NCI-H69 (cell line): ENCODE data around the gene CFAP90.

Source experiments
- DNase-seq: peaks from one replicate; lab custom pipeline; 2025; lab: John Stamatoyannopoulos, UW

The CFAP90 gene, protein sequence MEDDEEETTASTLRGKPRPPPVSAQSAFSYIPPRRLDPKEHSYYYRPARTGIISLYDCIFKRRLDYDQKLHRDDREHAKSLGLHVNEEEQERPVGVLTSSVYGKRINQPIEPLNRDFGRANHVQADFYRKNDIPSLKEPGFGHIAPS

DNA sequence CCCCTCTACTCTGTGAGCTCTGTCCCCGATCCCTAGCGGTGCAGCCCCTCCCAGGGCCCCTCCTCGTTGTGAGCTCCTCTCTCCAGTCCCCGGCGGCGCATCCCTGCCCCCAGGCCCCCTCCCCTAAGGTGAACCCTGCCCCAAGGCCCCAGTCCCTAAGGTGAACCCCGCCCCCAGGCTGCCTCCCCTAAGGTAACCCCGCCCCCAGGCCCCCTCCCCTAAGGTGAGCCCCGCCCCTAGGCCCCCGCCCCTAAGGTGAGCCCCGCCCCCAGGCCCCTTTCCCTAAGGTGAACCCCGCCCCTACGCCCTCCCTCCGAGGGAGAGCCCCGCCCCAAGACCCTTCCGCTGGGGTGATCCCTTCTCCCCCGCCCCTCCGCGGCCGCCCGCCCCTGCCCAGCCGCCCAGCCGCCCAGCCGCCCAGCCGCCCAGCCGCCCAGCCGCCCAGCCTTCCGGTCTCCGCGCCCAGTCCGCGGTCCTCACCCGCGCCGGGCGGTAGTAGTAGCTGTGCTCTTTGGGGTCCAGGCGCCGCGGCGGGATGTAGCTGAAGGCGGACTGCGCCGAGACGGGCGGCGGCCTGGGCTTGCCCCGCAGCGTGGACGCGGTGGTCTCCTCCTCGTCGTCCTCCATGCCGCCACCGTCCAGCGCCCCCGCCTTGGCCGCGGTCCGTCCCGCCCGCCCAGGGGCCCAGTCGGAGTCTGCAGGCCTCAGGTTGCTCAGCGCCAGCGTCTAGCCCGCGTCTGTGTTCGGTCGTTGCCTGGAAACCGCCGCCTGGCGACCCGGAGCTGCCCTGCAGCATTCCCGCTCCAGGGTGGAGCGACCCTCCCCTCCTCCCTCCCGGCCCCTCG lies at the start of gene CFAP90:
Gene CFAP90, minus strand, starts transcription at position 739 of the 845 bp plus-strand sequence. Its CDS starts 112 bp downstream, at position 627.
- DNase-seq: peak; percentile 85

DNA sequence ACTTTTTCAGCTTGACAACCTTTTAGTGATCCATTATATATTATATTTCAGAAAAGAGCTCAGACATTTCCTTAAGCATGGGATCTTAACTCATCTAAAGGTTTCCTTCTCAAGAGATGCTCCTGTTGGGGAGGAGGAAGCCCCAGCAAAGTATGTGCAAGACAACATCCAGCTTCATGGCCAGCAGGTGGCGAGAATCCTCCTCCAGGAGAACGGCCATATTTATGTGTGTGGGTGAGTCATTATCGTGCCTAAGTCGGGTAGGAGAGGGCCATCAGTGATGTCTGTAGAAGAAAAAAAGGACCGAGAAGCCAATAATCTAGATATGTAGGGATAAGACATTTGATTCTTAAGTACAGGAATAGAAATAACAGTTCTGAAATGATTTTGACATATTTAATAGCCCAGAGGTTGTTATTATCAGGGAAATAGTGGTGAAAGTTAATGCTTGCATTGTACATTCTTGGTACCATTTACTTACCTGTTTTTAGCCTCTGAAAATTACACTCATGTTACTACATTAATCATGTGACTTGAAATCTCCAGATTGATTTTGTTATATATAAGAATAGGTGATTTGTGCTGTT lies 46.2 kb upstream of the CFAP90 start:
- no peak for DNase-seq

DNA sequence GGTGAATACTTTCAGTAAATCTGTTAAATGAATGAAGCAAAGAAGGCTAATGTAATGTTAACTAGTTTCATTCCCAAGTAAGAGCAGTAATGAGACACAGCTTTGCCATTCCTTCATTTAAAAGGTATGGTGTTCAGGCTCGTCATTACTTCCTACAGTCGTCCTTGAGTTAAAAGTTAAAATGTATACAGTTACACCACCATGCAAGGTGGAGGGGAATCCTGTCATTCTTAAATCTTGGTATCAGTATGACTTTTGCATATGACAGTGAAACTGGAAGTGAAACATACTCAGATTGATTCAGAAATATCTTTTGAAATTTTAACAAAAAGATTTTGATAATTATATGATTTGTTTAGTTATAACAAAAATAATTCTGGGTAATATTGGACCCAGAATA lies 43.9 kb upstream of the CFAP90 start:
- no peak for DNase-seq

DNA sequence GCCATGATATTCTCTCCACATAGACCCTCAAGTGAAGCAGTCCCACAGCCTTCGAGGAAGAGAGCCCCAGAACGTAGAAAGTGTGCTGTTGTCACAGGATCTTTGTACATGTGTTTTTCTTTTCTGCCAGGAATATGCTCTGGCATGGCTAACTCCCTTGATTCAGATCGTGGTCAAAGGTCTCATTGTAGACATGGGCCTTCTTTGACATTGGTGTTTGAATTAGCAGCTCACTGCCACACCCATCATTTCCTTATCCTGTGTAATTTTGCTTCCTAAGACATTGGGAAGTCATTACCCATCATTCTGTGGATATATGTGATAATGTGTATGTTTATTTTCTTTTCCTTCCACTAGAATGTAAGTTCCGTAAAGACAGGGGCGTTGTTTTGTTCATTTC lies 43.5 kb upstream of the CFAP90 start:
- DNase-seq: no peak

DNA sequence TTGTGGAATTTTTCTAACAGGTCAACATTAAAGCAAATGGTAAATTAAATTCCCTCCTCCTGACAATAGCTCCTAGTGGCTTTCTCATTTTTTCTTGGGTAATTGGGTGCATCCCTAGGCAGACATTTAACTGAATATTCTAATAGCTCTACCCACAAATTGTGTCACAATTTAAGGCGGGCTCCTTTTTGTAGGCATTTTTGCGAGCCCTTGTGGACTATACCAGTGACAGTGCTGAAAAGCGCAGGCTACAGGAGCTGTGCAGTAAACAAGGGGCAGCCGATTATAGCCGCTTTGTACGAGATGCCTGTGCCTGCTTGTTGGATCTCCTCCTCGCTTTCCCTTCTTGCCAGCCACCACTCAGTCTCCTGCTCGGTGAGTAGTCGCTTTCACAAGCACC lies 38.0 kb upstream of the CFAP90 start:
- DNase-seq: no peak

DNA sequence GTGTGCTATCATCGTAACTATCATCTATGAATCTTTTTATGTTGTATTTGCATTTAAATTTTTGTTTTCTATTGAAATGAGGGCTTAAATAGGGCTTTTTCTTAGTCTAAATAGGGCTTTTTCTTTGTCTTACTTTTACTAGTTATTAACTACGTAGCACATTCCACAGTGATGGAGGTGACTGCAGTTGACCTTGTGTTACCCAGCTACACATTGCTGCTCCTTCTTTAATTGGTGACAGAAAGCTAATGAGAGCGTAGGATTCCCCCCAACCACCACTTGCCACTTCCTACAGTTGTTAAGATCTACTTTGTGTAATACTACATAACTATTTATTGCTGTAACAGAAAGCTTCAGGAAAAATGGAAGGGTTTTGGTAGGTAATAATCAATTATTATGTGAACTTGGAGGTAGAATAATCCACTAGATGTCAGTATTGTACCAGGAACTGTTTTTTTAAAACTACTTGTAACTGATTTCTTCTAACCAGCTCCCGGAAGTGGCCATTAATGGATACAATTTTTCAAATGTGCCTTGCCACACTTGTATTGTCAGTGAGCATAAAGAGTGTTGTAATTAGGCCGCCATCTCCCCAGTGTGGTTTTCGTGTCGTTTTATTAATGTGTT lies 36.0 kb upstream of the CFAP90 start:
- peak; percentile 41 for DNase-seq

DNA sequence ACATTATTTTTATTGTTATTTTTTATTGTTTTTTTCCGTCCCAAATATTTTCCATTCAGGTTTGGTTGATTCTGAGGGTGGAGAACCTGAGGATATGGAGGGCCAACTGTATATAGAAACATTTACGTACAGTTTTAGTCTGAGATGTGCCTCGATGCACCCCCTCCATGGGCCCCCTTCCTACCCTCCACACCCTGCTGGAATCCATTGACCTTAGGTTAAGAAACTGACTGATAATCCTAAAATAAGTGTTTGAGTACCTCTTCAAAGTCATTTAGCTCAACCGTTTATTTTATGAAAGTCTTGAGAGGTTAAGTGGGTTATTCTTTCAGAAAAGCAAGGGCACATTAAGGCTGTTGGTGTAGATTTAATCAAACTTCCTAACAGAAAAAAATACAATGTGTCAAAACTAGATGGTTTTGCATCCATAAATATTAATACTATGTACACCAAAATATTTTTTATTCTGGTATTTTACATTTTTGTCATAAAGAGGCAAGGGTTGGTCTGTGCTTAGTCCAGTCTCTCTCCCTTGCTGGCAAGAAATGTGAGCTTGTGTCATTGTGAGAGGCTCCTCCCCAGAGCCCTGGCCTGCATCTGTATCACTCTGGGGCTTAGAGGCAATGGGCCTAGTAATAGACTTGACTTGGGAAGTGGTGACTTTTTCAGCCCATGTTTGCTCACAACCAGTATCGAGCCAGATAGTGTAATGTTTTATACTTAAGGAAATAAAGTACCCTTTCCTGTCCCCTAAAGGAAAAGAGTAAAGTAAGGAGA lies 33.7 kb upstream of the CFAP90 start:
- no peak for DNase-seq

DNA sequence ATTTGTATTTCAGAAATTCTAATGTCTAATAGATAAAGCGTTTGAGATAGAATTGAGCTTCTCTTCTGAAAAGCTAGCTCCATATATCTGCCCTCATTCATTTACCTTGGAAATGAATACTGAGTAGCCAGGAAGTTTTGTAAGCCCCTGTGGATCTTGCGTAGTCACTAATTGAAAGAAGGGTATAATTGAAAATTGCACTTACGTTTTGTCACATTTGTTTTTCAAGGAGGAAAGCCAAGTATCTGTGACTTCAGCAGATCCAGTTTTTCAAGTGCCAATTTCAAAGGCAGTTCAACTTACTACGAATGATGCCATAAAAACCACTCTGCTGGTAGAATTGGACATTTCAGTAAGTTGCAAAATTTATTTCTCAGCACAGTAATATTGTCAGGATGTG lies 32.0 kb upstream of the CFAP90 start:
- DNase-seq: no peak

DNA sequence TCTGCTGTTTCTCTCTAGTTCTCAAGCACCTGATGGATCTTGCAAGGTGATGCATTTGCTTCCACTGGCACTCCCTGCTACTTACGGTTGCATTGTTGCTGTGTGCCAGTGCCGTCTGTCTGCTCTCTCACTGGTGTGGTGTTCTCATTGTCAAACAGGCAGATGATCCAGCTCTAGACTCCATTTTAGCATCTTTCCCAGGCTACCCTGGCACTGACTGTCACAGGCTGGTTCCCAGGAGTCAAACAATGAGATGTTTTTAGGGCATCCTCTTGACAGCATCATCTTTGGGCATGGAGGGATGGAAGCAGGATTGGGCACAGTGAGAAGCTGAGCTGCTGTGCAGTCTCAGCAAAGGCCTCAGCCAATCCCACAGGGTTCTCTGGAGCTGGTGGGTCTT lies 30.9 kb upstream of the CFAP90 start:
- DNase-seq: no peak

DNA sequence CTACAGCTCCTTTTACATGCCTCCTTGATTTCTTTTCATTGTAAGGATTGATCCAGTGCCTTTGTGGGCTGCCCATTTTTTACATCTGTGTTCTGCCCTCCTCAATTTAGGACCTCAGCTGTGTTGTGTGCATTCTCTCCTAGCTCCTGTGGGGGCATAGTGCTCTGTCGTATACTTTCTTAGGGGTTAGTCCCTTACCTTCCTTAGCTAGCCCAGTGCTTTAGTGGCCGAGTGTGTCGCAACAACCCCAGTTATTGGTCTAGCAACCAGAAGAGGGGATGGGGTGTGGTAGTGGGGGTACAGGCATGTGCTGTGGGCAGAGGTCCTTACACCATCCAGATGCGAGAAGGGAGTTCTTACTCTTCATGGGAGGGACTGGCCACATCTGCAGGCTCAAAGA lies 30.2 kb upstream of the CFAP90 start:
- DNase-seq: no peak

DNA sequence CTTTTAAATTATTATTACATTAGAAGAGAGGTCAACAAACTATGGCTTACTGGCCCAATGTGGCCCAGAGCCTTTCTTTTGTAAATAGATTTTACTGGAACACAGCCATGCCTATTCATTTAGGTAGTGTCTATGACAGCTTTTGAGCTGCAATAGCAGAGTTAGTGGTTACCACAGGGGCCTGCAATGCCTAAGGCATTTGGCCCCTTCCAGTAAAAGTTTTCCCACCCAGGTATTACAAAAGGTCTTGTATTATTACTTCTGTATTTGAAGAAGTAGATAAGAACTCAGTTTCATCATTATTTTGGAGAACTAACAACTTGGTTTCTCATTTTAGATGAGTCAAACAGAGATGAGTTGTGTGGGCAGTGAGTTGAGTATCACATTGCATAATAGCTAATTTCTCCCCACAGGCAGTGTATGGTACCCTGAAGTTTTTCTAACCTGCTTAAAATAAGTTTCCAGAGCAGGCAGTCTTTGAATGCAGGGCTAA lies 27.5 kb upstream of the CFAP90 start:
- DNase-seq: no peak

DNA sequence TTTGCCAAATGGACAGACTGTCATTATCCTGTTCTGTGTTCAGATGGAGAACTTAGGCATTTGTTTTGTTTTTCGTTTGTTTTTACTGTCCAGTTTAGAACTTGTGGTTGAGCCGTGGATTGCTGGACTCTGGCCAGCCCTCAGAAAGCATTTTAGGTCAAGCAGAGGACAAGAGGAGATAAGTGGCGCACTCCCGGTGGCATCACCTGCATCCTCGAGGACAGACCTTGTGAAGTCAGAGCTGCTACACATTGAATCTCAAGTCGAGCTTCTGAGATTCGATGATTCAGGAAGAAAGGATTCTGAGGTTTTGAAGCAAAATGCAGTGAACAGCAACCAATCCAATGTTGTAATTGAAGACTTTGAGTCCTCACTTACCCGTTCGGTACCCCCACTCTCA lies 26.9 kb upstream of the CFAP90 start:
- no peak for DNase-seq

DNA sequence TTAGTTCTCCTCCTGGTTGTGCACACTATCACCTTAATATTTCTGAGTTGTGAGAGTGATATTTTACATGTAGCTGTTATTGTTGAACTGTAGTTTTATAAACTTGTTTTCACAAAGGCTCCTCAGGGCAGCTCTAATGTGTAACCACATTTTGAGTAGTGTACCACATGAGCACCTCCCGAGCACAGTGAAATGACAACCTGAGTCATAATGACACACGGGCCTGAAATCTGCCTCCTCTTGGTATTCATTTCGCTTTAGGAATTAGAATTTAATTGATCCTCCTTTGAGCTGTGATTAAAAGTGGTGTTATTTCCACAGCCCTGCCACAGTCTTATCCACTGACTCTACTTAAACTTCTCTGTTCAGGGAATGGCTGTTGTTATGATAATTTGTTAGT lies 25.9 kb upstream of the CFAP90 start:
- no peak for DNase-seq

DNA sequence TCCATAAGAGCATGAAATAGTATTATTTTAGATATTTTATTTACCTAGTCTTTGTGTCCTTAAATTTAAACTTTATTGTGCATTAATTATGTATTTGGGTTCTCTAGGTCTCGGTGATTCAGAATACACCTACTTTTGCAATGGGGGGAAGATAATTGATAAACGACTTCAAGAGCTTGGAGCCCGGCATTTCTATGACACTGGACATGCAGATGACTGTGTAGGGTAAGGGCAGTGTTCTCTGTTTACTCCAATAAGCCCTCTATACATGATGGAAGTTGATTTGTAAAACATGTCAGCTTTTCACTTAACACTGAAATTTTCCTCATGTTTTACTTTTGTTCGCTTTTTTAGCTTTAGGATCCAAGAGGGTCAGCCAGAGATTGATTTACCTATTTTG lies 24.2 kb upstream of the CFAP90 start:
- no peak for DNase-seq

DNA sequence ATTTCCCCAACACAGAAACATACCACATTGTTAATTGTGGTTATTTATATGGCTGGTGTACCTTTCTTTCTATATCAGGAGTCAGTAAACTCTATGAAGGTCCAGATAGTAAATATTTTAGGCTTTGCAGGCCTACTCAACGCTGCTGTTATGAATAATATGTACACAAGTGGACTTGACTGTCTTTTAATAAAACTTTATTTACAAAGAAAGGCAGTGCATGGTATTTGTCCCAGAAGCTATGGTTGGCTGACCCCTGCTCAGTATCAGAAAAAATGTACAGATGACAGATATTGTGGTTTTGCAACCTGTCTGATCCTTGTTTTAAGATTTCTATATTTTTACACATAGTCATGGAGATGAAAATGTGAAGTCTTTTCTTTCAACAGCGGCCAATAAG lies 23.7 kb upstream of the CFAP90 start:
- DNase-seq: no peak

DNA sequence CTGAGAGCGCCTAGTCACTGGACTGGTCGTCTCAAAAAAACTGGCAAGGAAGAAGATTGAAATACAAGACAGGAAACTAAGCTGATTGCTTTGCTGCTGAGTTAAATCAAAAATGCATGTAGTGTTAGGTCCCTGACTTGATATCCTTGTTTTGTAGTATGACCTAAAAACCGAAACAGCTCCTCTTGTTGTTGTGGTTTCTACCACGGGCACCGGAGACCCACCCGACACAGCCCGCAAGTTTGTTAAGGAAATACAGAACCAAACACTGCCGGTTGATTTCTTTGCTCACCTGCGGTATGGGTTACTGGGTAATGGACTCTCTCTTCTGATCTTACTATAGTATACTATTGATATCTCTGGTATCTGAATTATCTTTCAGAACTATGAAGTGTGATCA lies 22.3 kb upstream of the CFAP90 start:
- no peak for DNase-seq

DNA sequence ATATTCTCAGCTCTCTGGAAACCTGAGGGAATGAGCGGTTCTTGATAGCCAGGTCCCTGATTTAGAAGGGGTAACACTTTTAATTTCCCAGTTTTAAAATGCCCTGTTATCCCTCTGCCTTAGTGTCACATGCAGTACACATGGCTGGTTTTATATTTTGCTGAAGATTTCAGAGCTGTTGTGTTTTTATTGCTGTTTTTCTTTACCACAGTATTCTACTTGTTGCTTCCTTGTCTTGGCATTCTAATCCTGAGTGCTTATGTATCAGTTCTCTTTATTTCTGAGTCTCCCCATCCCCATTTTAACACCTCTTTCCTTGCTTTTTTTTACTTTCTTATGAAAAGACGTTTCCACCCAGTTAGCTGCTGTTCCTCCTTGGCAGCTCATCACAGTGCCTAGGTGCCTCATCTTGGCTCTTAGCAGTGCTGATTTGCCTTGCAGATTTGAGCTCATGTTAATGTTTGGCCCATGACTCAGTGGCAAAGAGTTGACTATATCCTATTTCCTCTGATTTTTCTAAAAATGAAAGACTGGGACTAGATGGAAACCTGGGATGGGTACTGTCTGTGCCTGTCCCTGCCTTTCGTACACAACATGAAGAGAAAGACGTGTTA lies 21.7 kb upstream of the CFAP90 start:
- DNase-seq: no peak

DNA sequence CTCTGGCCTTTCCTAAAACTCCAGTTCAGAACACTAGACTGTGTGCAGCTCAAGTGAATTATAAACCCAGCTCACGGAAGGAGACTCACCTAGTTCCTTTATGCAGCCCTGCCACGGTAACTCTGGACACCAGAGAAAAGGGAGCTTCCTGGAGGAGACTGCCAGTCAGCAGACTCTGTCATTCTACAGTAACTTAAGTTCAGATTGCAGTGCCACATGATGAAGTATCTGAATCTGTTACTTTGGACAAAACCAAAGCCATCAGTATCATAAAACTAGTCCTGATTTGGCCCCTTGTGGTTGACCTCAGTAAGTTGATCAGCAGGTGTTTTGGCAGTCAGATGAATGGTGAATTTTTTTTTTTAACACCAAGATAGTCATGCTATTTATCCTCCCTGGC lies 20.7 kb upstream of the CFAP90 start:
- no peak for DNase-seq

DNA sequence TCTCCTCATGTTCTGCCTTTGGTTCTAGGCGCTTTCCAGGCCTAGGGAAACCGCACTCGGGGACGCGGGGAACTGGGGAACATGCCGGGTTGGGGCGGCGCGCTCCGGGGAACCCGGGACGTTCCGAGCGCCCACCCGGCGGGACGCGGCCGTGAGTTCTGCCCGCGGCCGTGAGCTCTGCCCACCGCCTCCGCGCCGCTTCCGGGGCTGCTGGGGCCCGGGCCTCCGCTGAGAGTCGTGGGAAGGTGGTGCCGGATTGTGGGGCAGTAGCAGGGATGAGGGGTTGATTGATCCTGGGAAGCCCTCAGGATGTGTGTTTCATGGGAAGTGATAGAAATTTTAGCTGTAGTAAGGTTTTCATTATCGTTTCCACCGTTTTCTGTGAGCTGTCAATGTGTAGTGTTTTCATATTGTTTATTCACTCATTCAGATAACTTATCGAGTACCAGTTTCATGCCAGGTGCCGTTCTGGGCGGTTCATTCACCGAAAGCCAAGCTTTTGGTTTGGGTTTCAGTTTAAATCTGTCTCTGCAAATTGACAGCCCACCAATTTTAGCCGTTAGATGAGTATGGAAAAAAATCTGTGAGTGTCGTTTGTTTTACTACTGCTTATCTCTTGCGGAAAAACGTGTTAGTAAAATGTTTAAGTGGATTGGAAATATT lies 18.7 kb upstream of the CFAP90 start:
- peak; percentile 57 for DNase-seq

DNA sequence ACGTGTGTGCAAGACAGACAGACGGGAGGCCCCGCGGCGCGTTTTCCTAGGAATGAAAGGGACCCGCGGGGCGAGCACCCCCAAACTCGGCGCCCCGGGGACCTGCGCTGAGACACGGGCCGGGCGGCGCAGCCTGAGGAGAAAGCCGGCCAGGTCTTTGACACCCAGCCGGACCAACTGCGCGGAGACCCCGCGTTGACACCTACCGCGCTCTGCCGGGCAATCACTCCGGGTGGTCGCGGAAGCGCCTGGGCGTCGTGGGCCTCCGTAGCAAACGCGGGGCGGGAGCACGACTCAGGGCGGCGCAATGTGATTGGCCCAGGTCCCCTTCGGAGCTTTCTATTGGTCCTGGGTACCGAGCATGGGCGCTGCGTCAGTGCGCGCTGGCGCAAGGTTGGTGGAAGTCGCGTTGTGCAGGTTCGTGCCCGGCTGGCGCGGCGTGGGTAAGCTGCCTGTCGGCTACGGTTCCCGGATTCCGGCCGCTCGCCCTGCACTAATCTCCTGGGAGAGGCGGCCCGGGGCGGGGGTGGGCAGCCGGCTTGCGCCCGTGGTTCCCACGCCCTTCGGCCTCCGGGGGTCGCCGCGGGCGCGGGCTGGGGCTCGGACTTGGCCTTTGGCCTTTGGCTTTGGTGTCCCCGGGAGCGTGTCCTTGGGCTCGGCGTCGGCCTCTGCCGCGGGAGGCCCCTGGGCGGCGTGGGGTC lies 18.0 kb upstream of the CFAP90 start, which contains the start of the genes FASTKD3 and MTRR:
Gene FASTKD3, minus strand, starts transcription at position 259 of the 701 bp plus-strand sequence. CDS start 948 bp downstream, outside the sequence.
Gene MTRR, plus strand, starts transcription at position 376 of the 701 bp plus-strand sequence. CDS start 1,647 bp downstream, outside the sequence.
- peak; percentile 98 for DNase-seq
